ENCODE data around the gene LIMS1.
"Not testable (repeated sequence)": the region's sequence is repeated elsewhere in the genome, so short reads cannot be mapped to it uniquely, and the experiment has no call there.

GRCh38 chr2:108661493-108661892 lies 127.2 kb downstream of the LIMS1 start:
- not testable (repeated sequence) for TF ChIP-seq POLR2A (IDR thresholded peaks at IDR 0.05)
- TF ChIP-seq, protein P1, sequence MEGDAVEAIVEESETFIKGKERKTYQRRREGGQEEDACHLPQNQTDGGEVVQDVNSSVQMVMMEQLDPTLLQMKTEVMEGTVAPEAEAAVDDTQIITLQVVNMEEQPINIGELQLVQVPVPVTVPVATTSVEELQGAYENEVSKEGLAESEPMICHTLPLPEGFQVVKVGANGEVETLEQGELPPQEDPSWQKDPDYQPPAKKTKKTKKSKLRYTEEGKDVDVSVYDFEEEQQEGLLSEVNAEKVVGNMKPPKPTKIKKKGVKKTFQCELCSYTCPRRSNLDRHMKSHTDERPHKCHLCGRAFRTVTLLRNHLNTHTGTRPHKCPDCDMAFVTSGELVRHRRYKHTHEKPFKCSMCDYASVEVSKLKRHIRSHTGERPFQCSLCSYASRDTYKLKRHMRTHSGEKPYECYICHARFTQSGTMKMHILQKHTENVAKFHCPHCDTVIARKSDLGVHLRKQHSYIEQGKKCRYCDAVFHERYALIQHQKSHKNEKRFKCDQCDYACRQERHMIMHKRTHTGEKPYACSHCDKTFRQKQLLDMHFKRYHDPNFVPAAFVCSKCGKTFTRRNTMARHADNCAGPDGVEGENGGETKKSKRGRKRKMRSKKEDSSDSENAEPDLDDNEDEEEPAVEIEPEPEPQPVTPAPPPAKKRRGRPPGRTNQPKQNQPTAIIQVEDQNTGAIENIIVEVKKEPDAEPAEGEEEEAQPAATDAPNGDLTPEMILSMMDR (IDR thresholded peaks at IDR 0.05), result not testable (repeated sequence)
